Breast epithelium (tissue), 4 donors: Measurements from ENCODE around the gene SCYL2. TPM values are rescaled to one million over a fixed set of nuclear protein-coding genes. Genes with fewer than 3 reads are reported as not detected.
A peak's percentile ranks its signal among the peaks of the same experiment; 100 is the strongest.
"Not testable (repeated sequence)": the region's sequence is repeated elsewhere in the genome, so short reads cannot be mapped to it uniquely, and the experiment has no call there.

ENCODE experiments used
- DNase-seq, 2 donors: peaks; one replicate each; pipeline ENCODE4 v3.0.0-alpha.2; 2019; ENCODE audit warnings: low spot score in 2 of 2
- H3K27ac ChIP-seq, 2 donors: fragments of 200-600 bp; sonication (generic) in 1 of 2; one replicate each; pipeline ENCODE4 v1.5.1; 2016 to 2019; ENCODE audit warnings: mild to moderate bottlenecking in 1 of 2
- H3K27me3 ChIP-seq, 2 donors: fragments of 200-600 bp; sonication (generic) in 1 of 2; one replicate each; pipeline versions ENCODE4 v1.5.1 to v1.6.0; 2017 to 2019; ENCODE audit warnings: control low read depth in 1 of 2, mild to moderate bottlenecking in 1 of 2
- H3K36me3 ChIP-seq: fragments of 200-600 bp; one replicate; pipeline ENCODE4 v1.5.1; 2019
- H3K4me1 ChIP-seq, 2 donors: fragments of 200-600 bp; sonication (generic); one replicate each; pipeline ENCODE4 v1.5.1; 2016 to 2019; ENCODE audit warnings: control low read depth in 1 of 2
- H3K4me3 ChIP-seq, 3 donors: fragments of 200-600 bp; sonication (generic); 1 replicate in 2 of 3; 2 replicates in 1 of 3; pipeline ENCODE4 v1.5.1; 2016 to 2019; ENCODE audit warnings: mild to moderate bottlenecking in 3 of 3, moderate library complexity in 2 of 3
- H3K9me3 ChIP-seq, 2 donors: fragments of 200-600 bp; sonication (generic) in 1 of 2; one replicate each; pipeline ENCODE4 v1.5.1; 2016 to 2019; ENCODE audit warnings: control low read depth in 1 of 2
- POLR2A ChIP-seq: fragments of 450-650 bp; IDR thresholded peaks from one replicate; pipeline ENCODE4 v1.6.1; 2016; ENCODE audit warnings: antibody characterized with exemption, mild to moderate bottlenecking, moderate library complexity
- POLR2AphosphoS5 ChIP-seq, 3 donors: sonication (generic); formaldehyde crosslinking; IDR thresholded peaks; one replicate each; pipeline ENCODE4 v1.6.1; 2017; ENCODE audit warnings: antibody characterized with exemption in 3 of 3
- intact Hi-C: fragments of 100-400 bp; cut with DNase I; formaldehyde crosslinking; loops from one replicate; pipeline ENCODE4 v1.15.1; 2023; ENCODE audit warnings: low total_unique reads
- total RNA-seq, 3 donors: library from RNA; depleted of rRNA; stranded (reverse); fragments of >200 nt; gene quantifications; one replicate each; pipeline ENCODE4 v1.1.0, GENCODE V29; 2016
- TF ChIP-seq, protein P1 (sequence below), 3 donors: fragments of 450-650 bp; IDR thresholded peaks; one replicate each; pipeline ENCODE4 v1.5.1; 2016 to 2017; ENCODE audit warnings: antibody characterized with exemption in 3 of 3, mild to moderate bottlenecking in 3 of 3, moderate library complexity in 3 of 3

Gene SCYL2
- total RNA-seq, 3 donors from 2014 or later, result 39.4 to 92.2 (median 53.7) TPM

DNA sequence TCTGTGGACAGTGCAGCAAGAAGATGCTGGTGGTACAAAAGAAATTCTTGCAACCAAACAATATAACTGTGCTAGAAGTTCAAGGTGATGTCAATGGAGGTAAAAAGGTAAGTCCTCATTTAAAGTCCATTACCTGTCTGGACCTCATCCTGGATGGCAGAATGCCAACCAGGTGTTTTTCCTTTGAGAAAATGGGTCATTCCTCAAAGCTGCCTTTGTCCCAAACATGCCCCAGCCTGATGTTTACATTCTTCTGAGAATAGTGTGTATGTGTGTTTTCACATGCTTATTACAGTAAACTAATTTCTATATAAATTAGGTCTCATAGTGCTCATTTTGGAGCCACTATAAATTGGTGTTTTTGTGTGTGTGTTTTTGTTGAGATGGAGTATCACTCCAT lies 41.5 kb upstream of the SCYL2 start:
- H3K9me3 ChIP-seq, result no peaks in the 10 kb centered on the region
- H3K36me3 ChIP-seq, result no peaks in the 10 kb centered on the region
- peak overlapping the region in 1 of 2 donors; percentile 6 for H3K27ac ChIP-seq
- no peak for DNase-seq
- intact Hi-C loops, result no loop called here
- H3K4me3 ChIP-seq, result no peak overlapping the region
- TF ChIP-seq, protein P1, sequence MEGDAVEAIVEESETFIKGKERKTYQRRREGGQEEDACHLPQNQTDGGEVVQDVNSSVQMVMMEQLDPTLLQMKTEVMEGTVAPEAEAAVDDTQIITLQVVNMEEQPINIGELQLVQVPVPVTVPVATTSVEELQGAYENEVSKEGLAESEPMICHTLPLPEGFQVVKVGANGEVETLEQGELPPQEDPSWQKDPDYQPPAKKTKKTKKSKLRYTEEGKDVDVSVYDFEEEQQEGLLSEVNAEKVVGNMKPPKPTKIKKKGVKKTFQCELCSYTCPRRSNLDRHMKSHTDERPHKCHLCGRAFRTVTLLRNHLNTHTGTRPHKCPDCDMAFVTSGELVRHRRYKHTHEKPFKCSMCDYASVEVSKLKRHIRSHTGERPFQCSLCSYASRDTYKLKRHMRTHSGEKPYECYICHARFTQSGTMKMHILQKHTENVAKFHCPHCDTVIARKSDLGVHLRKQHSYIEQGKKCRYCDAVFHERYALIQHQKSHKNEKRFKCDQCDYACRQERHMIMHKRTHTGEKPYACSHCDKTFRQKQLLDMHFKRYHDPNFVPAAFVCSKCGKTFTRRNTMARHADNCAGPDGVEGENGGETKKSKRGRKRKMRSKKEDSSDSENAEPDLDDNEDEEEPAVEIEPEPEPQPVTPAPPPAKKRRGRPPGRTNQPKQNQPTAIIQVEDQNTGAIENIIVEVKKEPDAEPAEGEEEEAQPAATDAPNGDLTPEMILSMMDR (IDR thresholded peaks at IDR 0.05), result no peak
- TF ChIP-seq POLR2A (no peak), POLR2AphosphoS5 (IDR thresholded peaks at IDR 0.05) (no peak)
- no peaks in the 10 kb centered on the region for H3K27me3 ChIP-seq
- no peaks in the 10 kb centered on the region for H3K4me1 ChIP-seq

DNA sequence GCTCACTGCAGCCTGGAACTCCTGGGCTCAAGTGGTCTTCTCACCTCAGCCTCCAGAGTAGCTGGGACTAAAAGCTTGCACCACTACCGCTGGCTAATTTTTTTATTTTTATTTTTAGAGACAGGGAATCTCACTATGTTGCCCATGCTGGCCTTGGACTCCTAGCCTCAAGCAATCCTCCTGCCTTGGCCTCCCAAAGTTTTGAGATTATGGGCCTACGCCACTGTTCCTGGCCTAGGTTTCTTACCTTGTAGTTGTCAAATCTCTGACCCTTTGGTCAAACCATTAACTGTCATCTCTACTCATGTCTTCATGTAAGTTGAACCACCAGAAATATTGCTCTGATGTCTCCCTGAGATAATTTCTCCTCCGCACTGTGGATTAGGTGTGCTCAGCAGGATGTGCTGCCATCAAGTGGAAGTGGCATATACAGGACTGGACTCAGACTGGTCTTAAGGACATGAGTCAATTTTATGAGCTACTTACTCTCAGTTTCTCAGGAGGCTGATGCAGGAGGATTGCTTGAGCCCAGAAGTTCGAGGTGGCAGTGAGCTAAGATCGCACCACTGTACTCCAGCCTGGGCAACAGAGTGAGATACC lies 37.8 kb upstream of the SCYL2 start:
- H3K4me1 ChIP-seq, result no peaks in the 10 kb centered on the region
- H3K4me3 ChIP-seq, result peak overlapping the region in 1 of 3 donors; percentile 46
- TF ChIP-seq POLR2A (no peak), POLR2AphosphoS5 (IDR thresholded peaks at IDR 0.05) (no peak)
- TF ChIP-seq, protein P1 (IDR thresholded peaks at IDR 0.05), result peak in 1 of 3 donors; percentile 13
- no peaks in the 10 kb centered on the region for H3K9me3 ChIP-seq
- DNase-seq, result no peak
- no peaks in the 10 kb centered on the region for H3K27me3 ChIP-seq
- no peaks in the 10 kb centered on the region for H3K36me3 ChIP-seq
- intact Hi-C loops, result no loop called here
- H3K27ac ChIP-seq, result peak overlapping the region; percentile 81 to 88

DNA sequence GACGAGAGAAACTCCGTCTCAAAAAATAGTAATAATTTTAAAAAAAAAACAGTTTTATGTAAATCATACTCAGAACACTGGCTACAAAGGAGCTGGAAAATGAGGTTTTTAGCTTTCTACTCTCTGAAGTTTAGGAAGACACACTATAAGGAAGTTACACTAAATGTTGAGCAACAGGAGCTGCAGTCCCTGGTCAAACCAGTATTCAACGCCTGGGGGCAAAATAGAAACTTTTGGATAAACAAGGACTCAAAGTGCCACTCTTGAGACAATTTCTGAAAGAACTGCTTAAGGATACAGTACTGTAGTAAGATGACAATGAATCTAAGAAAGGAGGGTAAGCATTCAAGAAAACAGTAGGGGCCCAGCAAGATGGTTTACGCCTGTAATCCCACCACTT lies 37.1 kb upstream of the SCYL2 start:
- H3K4me1 ChIP-seq, result no peaks in the 10 kb centered on the region
- intact Hi-C loops, result no loop called here
- no peaks in the 10 kb centered on the region for H3K27me3 ChIP-seq
- peak overlapping the region; percentile 81 to 88 for H3K27ac ChIP-seq
- H3K9me3 ChIP-seq, result no peaks in the 10 kb centered on the region
- no peaks in the 10 kb centered on the region for H3K36me3 ChIP-seq
- TF ChIP-seq POLR2AphosphoS5 (IDR thresholded peaks at IDR 0.05) (peak in 1 of 3 donors; percentile 29), POLR2A (no peak)
- H3K4me3 ChIP-seq, result peak overlapping the region in 1 of 3 donors; percentile 46
- DNase-seq, result peak in 1 of 2 donors; percentile 73

DNA sequence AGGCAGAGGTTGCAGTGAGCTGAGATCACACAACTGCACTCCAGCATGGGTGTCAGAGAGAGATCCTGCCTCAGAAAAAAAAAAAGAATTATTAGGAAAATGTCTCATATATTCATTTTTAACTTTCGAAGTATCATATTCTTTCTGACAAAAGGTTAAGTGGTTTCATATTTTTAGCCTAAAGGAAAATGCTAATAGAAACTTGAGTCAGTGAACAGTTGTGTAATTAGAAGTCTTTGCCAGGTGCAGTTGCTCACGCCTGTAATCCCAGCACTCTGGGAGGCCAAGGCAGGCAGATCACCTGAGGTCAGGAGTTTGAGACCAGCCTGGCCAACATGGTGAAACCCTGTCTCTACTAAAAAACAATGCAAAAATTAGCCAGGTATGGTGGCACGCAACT lies 35.1 kb upstream of the SCYL2 start:
- intact Hi-C loops, DNase-seq: not testable (repeated sequence)

DNA sequence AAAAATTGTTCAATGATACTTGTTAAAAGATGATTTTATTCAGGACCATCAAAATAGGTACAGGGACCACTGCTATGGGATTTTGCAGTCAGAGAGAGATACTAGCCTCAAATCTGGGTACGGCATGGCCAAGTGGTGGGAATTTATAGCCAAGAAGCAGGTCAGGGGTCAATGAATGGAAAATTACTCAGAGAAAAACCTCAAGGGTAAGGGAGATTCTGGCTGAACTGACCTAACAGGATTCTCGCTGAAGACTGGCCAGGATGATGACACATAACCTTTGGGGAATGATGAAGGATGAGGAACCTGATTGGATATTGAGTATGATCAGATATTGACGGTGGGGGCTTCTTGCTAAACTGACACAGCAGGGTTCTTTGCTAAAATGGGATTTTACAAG lies 32.8 kb upstream of the SCYL2 start:
- DNase-seq, result no peak
- intact Hi-C loops, result no loop called here
- H3K9me3 ChIP-seq, result no peaks in the 10 kb centered on the region
- peak overlapping the region; percentile 23 to 28 for H3K27ac ChIP-seq
- no peak overlapping the region for H3K4me3 ChIP-seq
- no peaks in the 10 kb centered on the region for H3K4me1 ChIP-seq
- TF ChIP-seq, protein P1 (IDR thresholded peaks at IDR 0.05), result no peak
- no peak for TF ChIP-seq POLR2AphosphoS5 (IDR thresholded peaks at IDR 0.05)
- no peak for TF ChIP-seq POLR2A
- no peaks in the 10 kb centered on the region for H3K36me3 ChIP-seq
- H3K27me3 ChIP-seq, result no peaks in the 10 kb centered on the region

More for the DNA sequence above, 35.1 kb upstream of the SCYL2 start:
- H3K27me3 ChIP-seq, H3K9me3 ChIP-seq, H3K4me3 ChIP-seq, H3K36me3 ChIP-seq, H3K4me1 ChIP-seq: not testable (repeated sequence)
- H3K27ac ChIP-seq, result peak overlapping the region; percentile 66 to 81

DNA sequence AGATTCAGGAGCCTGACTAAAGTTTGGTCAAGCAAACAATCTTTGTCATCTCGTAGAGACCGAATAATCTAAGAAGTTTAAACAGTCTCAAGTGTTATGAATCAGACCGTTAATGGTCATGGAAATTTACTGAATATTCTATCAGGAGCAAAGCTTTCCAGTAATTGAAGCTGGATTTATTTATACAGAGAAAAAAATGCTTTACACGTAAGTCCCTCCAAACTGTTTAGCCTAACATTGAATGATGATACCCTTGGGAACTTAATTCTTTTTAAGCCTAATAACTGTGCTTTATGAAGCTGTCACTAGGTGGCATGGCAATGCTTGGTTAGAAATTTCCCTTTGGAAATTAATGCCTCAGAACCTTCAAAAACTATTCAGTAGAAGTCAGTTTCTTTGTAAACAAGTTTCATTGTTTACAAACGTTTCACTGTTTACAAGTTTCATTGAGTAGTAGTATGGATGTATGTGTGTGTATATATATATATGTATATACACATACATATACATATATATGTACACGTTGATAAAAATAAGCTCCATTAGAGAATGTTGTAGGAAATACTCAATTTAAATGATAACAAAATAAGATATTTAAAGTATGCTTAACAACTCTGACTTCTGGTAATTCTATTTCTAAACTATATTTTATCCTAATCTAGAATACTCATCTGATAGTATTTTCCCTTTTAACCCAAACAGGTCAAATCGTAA lies 32.2 kb upstream of the SCYL2 start:
- no peaks in the 10 kb centered on the region for H3K9me3 ChIP-seq
- DNase-seq, result no peak
- no peaks in the 10 kb centered on the region for H3K36me3 ChIP-seq
- TF ChIP-seq, protein P1 (IDR thresholded peaks at IDR 0.05), result peak; percentile 44 to 77 (median 76)
- TF ChIP-seq POLR2AphosphoS5 (IDR thresholded peaks at IDR 0.05), result no peak
- H3K4me3 ChIP-seq, result no peak overlapping the region
- intact Hi-C loops, result no loop called here
- no peaks in the 10 kb centered on the region for H3K27me3 ChIP-seq
- H3K27ac ChIP-seq, result peak overlapping the region; percentile 23 to 28
- H3K4me1 ChIP-seq, result no peaks in the 10 kb centered on the region
